IPS-11a (cell line): ENCODE measurements around the gene TNFAIP8L1.
"Not testable (repeated sequence)": the region's sequence is repeated elsewhere in the genome, so short reads cannot be mapped to it uniquely, and the experiment has no call there.

Experiments
- H3K4me3 ChIP-seq: one replicate; pipeline ENCODE4 v1.5.1; 2013; ENCODE audit warnings: low read depth, low read length, control low read depth

TNFAIP8L1 gene

DNA sequence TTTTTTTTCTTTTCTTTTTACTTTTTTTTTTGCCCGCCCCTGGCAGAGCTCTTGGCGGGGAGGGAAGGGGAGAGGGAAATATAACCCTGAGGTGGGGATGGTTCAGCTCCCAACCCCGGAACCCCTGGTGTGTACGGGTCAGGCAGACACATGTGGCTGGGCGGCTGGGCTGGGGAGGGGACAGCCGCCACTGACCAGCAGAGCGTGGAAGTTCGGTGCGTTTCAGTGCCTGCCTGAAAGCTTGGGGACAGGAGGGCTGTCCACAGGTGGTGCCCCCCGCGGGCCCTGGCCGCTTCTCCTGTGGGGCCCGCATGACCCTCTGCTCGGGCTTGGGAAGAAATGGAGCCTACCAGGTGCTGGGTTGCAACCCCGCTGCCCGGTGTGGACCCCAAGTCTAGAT is 36.0 kb downstream of the TNFAIP8L1 start:
- no peak overlapping the region for H3K4me3 ChIP-seq

GRCh38 chr19:4676955-4677731 is 37.8 kb downstream of the TNFAIP8L1 start:
- H3K4me3 ChIP-seq = no peak overlapping the region

GRCh38 chr19:4678881-4679790 is 39.8 kb downstream of the TNFAIP8L1 start:
- no peak overlapping the region for H3K4me3 ChIP-seq

GRCh38 chr19:4680021-4680420 is 40.7 kb downstream of the TNFAIP8L1 start:
- H3K4me3 ChIP-seq = not testable (repeated sequence)

DNA sequence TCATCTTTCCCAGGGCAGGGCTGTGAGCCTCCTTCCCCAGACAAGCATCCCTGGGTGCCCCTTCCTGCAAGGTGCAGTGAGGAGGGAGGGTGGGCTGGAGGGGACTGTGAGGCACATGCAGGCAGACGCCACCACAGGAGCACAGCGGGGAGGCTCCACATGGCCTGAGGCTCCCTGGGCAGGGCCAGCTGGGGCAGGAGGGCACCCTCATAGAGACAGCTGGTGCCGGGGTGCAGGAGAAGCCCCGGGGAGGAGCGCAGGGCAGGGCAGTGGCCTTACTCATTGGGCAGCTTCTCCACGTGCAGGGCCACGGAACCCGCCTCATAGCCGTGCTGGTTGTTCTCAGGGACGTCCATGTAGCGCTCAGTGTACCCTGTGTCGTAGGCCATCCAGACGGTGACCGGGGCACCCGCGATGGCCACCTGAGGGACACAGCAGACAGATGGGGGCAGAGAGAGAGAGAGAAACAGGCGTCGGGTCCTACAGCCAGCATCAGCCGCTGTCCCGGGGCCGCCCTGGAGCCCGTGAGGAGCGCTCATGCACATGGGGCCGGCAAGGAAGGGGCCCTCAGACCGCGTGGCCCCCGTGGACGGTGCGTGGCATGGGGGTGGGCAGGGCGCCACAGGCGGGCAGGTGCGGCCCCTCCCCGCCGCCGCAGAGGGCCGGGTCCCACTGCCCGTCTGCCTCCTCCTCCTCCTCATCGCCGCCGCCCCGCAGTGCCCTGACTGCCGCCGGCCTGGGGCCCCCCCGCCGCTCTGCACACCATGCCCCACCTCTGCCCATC is 43.3 kb downstream of the TNFAIP8L1 start:
- H3K4me3 ChIP-seq = no peak overlapping the region

- H3K4me3 ChIP-seq = no peak overlapping the region
Measured at GRCh38 chr19:4684312-4685095, 45.2 kb downstream of the TNFAIP8L1 start.

- no peak overlapping the region for H3K4me3 ChIP-seq
Measured at GRCh38 chr19:4686700-4687099, 47.4 kb downstream of the TNFAIP8L1 start.

- H3K4me3 ChIP-seq = no peak overlapping the region
Measured at GRCh38 chr19:4687396-4687795, 48.1 kb downstream of the TNFAIP8L1 start.

DNA sequence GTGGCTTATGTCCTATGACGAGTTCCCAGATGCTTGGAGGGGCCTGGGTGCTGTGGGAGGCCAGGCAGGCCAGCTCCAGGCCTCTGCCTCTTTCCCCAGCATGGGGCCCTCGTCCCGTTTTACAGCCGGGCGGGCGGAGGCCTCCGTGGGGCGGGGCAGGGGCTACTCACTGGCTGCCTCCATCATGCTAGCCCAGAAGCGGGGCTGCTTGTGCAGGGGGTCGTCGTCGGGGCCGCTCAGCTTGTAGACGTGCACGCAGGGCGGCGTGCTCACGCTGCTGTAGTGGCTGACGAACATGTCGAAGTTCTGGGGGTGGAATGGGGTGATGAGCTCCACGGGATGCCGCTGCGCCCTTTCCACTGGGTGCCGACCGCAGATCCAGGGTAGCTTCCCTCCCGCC is 49.3 kb downstream of the TNFAIP8L1 start:
- no peak overlapping the region for H3K4me3 ChIP-seq

DNA sequence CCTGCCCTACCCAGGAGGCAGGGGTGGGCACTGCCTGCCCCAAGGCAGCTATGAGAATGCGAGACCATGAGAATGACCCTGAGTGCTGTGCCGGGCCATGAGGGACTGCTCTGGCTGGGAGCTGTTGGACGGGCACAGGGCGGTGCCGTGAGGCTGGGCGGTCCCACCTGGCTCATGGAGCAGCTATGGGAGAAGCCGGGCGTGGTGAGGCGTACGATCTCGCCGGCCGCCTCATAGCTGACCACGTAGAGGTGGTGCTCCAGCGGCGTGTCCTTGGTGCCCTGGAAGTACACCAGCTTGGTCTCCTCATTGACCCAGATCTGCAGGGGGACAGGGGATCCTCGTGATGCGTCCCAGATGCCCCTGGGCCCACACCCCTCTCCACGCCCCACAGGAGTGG is 50.1 kb downstream of the TNFAIP8L1 start:
- H3K4me3 ChIP-seq = no peak overlapping the region

DNA sequence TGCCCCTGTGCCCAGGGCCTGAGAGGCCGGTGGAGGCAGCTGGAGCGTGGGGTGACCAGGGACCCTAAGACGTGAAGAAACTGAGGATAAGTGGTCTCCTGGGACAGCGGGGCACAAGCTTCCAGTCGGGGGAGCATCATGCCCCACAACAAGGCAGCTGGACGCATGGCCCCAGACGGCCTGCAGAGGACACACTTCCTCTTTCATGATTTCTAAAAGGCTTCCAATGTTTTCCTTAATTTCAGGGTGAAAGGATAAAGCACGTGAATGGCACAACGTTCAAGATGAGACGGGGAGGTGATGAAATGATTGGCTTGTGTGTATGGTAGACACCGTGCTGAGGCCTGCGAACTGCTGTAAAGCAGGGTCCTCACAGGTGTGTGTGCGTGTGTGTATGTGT is 51.0 kb downstream of the TNFAIP8L1 start:
- no peak overlapping the region for H3K4me3 ChIP-seq

DNA sequence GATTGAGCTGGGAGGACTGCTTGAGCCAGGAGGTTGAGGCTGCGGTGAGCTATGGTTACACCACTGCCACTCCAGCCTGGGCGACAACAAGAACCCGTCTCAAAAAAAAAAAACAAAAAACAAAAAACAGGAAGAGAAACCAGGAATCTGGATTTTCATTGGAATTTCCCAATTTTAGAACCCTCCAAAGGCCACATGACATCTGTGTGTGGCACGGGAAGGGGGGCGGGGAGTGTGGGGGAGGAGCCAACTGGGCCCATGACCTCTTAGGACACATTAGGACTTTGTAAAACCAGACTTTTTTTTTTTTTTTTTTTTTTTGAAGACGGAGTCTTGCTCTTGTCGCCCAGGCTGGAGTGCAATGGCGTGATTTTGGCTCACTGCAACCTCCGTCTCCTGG is 52.1 kb downstream of the TNFAIP8L1 start:
- no peak overlapping the region for H3K4me3 ChIP-seq

DNA sequence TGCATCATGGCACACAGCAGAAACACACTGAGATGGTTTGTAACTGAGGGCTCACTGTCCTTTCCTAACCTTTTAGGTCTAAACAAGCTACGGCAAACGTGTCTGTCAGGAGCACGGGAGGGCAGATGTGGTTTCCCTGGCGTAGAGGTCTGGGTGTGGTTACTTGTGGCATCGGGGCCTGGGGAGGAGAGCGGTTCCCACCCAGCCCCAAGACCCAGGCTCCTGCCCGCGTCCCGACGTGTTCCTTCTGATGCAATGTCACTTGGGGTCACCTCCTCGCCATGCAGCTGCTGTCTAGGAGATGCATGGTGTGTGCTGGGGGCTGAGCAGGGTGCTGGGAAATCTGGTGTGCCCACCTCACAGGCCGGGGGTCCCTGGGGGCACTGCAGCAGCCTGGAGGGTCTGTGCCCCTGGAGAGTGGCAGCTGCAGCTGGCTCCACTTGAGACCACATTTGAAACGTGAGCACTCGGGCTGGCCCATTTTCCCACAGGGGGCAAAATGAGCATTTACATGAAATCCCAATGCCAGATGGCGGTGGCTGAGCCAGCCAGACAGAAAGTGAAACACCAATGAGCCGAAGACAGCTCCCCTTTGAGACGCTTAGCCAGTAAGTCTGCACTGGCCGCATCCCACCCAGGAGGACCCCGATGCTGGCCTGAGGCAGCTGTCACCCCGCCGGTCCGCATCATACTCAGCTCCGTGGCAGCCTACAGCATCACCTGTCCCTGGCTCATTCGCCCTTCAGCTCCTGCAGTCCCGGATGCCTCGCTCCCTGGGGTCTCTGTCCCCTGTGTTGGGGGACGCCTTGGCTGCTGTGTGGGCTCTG is 53.1 kb downstream of the TNFAIP8L1 start:
- H3K4me3 ChIP-seq = no peak overlapping the region

- H3K4me3 ChIP-seq = no peak overlapping the region
Measured at GRCh38 chr19:4693078-4693350, 53.7 kb downstream of the TNFAIP8L1 start.

- no peak overlapping the region for H3K4me3 ChIP-seq
Measured at GRCh38 chr19:4693471-4694121, 54.3 kb downstream of the TNFAIP8L1 start.

DNA sequence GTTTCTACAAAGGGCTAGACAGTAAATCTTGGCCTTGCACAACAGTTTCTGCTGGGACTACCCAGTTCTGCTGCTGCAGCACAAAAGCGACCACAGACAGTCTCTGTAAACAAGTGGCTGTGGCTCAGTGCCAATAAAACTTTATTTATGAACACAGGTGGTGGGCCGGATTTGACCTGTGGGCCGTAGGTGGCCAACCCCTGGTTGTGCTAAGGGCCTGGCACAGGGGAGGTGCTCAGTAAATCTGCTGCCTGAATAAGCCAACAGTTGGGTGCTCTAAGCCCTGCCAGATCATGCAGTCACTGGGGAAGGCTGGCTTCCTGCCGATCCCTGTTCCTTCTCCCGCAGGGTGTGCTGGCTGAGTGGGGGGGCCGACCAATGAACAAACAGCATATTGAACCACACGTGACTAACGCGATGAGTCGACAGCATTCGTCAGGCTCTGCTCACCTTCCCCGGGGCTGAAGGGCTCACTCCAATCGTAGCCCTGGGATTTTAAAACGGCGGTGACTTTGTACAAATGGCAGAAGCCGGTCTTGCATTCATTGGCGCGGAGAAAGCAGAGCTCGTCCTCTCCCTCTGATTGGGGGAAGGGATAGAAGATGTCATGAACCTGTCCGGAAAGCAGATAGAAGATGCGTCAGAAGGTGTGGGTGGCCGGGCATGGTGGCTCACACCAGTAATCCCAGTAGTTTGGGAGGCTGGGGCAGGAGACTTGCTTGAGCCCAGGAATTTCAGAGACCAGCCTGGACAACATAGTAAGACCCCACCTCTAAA is 55.1 kb downstream of the TNFAIP8L1 start:
- H3K4me3 ChIP-seq = no peak overlapping the region

GRCh38 chr19:4695224-4695731 is 56.0 kb downstream of the TNFAIP8L1 start:
- no peak overlapping the region for H3K4me3 ChIP-seq

- no peak overlapping the region for H3K4me3 ChIP-seq
Measured at GRCh38 chr19:4697304-4697703, 58.0 kb downstream of the TNFAIP8L1 start.
